ENCODE measurements around the gene ST6GALNAC3. TPM values are rescaled to one million over a fixed set of nuclear protein-coding genes. Genes with fewer than 3 reads are reported as not detected.

Gene ST6GALNAC3
- polyA plus RNA-seq, 1 donor (not counting 4 experiments of a cell fraction or from before 2014, with no cell fraction given) = 0.08 TPM

- Histone ChIP-seq H3K36me3 (ENCODE audit: control insufficient read depth in 2 of 2, extremely low read depth in 1 of 2, insufficient read depth in 2 of 2, low read length in 2 of 2) (no peaks in the 10 kb centered on the region), H3K4me2 (ENCODE audit: control insufficient read depth, extremely low read depth, insufficient read depth, low read depth, low read length) (no peak overlapping the region), H3K4me3 (ENCODE audit: control insufficient read depth in 2 of 3, extremely low read depth in 1 of 3, insufficient read depth in 2 of 3, low read depth in 1 of 3, low read length in 3 of 3) (no peak overlapping the region), H3K9ac (ENCODE audit: control insufficient read depth, extremely low read depth, insufficient read depth, low read length) (no peak overlapping the region), H3K4me1 (ENCODE audit: control insufficient read depth, extremely low read depth, insufficient read depth, low read length) (no peaks in the 10 kb centered on the region), H3K9me3 (ENCODE audit: control insufficient read depth, low read depth, low read length) (no peaks in the 10 kb centered on the region), H2AFZ (ENCODE audit: control insufficient read depth, low read length) (no peak overlapping the region), H3K9me1 (ENCODE audit: control insufficient read depth, extremely low read depth, insufficient read depth, low read length) (no peaks in the 10 kb centered on the region), H3K27me3 (ENCODE audit: control insufficient read depth, extremely low read depth, insufficient read depth, low read length) (no peaks in the 10 kb centered on the region), H3K79me2 (ENCODE audit: control insufficient read depth, insufficient read depth, low read length) (no peaks in the 10 kb centered on the region), H3K27ac (ENCODE audit: control insufficient read depth, insufficient read depth, low read length) (no peak overlapping the region), H4K20me1 (ENCODE audit: control insufficient read depth, extremely low read depth, insufficient read depth, low read length) (no peaks in the 10 kb centered on the region)
- dilution Hi-C loops (cut with MboI; ENCODE audit: extremely low pct_ligation_motif_present, low sequenced_read_pairs) = no loop called here
- DNase-seq (ENCODE audit: low read depth, low spot score) (no peak), FAIRE-seq (no peak)
- TF ChIP-seq EZH2 (IDR thresholded peaks at IDR 0.05; ENCODE audit: low read length) = no peak
- TF ChIP-seq CTCF (optimal IDR thresholded peaks at IDR 0.05 in 1 of 3, IDR thresholded peaks at IDR 0.05 in 1 of 3, conservative IDR thresholded peaks at IDR 0.05 in 1 of 3; ENCODE audit: extremely low read depth in 1 of 3, insufficient read depth in 2 of 3, low read length in 3 of 3) = no peak
These were observed 467.8 kb downstream of the ST6GALNAC3 start for GRCh38 chr1:76542359-76542758.

GRCh38 chr1:76543495-76543894 is 468.9 kb downstream of the ST6GALNAC3 start:
- dilution Hi-C loops (cut with MboI; ENCODE audit: extremely low pct_ligation_motif_present, low sequenced_read_pairs) = no loop called here

More at GRCh38 chr1:76543495-76543894, 468.9 kb downstream of the ST6GALNAC3 start:
- TF ChIP-seq EZH2 (IDR thresholded peaks at IDR 0.05; ENCODE audit: low read length) (no peak), CTCF (optimal IDR thresholded peaks at IDR 0.05 in 1 of 3, IDR thresholded peaks at IDR 0.05 in 1 of 3, conservative IDR thresholded peaks at IDR 0.05 in 1 of 3; ENCODE audit: extremely low read depth in 1 of 3, insufficient read depth in 2 of 3, low read length in 3 of 3) (no peak)
- H3K9me3 ChIP-seq (ENCODE audit: control insufficient read depth, low read depth, low read length) = no peaks in the 10 kb centered on the region
- DNase-seq (ENCODE audit: low read depth, low spot score) (no peak), FAIRE-seq (no peak)
- no peaks in the 10 kb centered on the region for H3K9me1 ChIP-seq (ENCODE audit: control insufficient read depth, extremely low read depth, insufficient read depth, low read length)
- H3K79me2 ChIP-seq (ENCODE audit: control insufficient read depth, insufficient read depth, low read length) = no peaks in the 10 kb centered on the region
- no peaks in the 10 kb centered on the region for H3K36me3 ChIP-seq (ENCODE audit: control insufficient read depth in 2 of 2, extremely low read depth in 1 of 2, insufficient read depth in 2 of 2, low read length in 2 of 2)
- H3K4me1 ChIP-seq (ENCODE audit: control insufficient read depth, extremely low read depth, insufficient read depth, low read length) = no peaks in the 10 kb centered on the region
- H4K20me1 ChIP-seq (ENCODE audit: control insufficient read depth, extremely low read depth, insufficient read depth, low read length) = no peaks in the 10 kb centered on the region
- H3K4me3 ChIP-seq (ENCODE audit: control insufficient read depth in 2 of 3, extremely low read depth in 1 of 3, insufficient read depth in 2 of 3, low read depth in 1 of 3, low read length in 3 of 3) = no peak overlapping the region
- no peak overlapping the region for H3K9ac ChIP-seq (ENCODE audit: control insufficient read depth, extremely low read depth, insufficient read depth, low read length)
- no peak overlapping the region for H2AFZ ChIP-seq (ENCODE audit: control insufficient read depth, low read length)
- no peaks in the 10 kb centered on the region for H3K27me3 ChIP-seq (ENCODE audit: control insufficient read depth, extremely low read depth, insufficient read depth, low read length)
- H3K4me2 ChIP-seq (ENCODE audit: control insufficient read depth, extremely low read depth, insufficient read depth, low read depth, low read length) = no peak overlapping the region
- H3K27ac ChIP-seq (ENCODE audit: control insufficient read depth, insufficient read depth, low read length) = no peak overlapping the region

Data from keratinocyte (primary cell).